ENCODE measurements around the gene RAB40B.

RAB40B gene

GRCh38 chr17:82631544-82631943 is 67.0 kb downstream of the RAB40B start:
- no peak overlapping the region for H3K4me3 ChIP-seq (ENCODE audit: low read length)
- no peak overlapping the region for H3K27ac ChIP-seq (ENCODE audit: low read length)
- no peaks in the 10 kb centered on the region for H3K4me1 ChIP-seq (ENCODE audit: control insufficient read depth, insufficient read depth, low read length)
- no peaks in the 10 kb centered on the region for H3K27me3 ChIP-seq (ENCODE audit: control insufficient read depth, insufficient read depth, low read length)
- no peaks in the 10 kb centered on the region for H3K9me3 ChIP-seq (ENCODE audit: control insufficient read depth, insufficient read depth, low read length)
- no peak for DNase-seq (ENCODE audit: low read depth, low spot score)
- WGBS (ENCODE audit: insufficient coverage, insufficient read length), result no CpG with 5 or more reads among the region's 6 CpGs
- H3K36me3 ChIP-seq (ENCODE audit: control insufficient read depth, insufficient read depth, low read length), result peaks cover 8% of the 10 kb centered on the region; the same call in 1 of the 2 replicates

GRCh38 chr17:82630212-82630611 is 68.3 kb downstream of the RAB40B start:
- Histone ChIP-seq H3K36me3 (ENCODE audit: control insufficient read depth, insufficient read depth, low read length) (peaks cover 9% of the 10 kb centered on the region; the same call in 1 of the 2 replicates), H3K4me1 (ENCODE audit: control insufficient read depth, insufficient read depth, low read length) (no peaks in the 10 kb centered on the region), H3K4me3 (ENCODE audit: low read length) (no peak overlapping the region), H3K27me3 (ENCODE audit: control insufficient read depth, insufficient read depth, low read length) (no peaks in the 10 kb centered on the region), H3K9me3 (ENCODE audit: control insufficient read depth, insufficient read depth, low read length) (no peaks in the 10 kb centered on the region), H3K27ac (ENCODE audit: low read length) (no peak overlapping the region)
- WGBS (ENCODE audit: insufficient coverage, insufficient read length), result 100% methylated on average over 4 of the region's 12 CpGs
- DNase-seq (ENCODE audit: low read depth, low spot score), result no peak

- no peaks in the 10 kb centered on the region for H3K27me3 ChIP-seq (ENCODE audit: control insufficient read depth, insufficient read depth, low read length)
- WGBS (ENCODE audit: insufficient coverage, insufficient read length), result no CpG with 5 or more reads among the region's 8 CpGs
- H3K36me3 ChIP-seq (ENCODE audit: control insufficient read depth, insufficient read depth, low read length), result peaks cover 12% of the 10 kb centered on the region; the same call in 1 of the 2 replicates
- H3K9me3 ChIP-seq (ENCODE audit: control insufficient read depth, insufficient read depth, low read length), result no peaks in the 10 kb centered on the region
- H3K4me3 ChIP-seq (ENCODE audit: low read length), result no peak overlapping the region
- H3K27ac ChIP-seq (ENCODE audit: low read length), result no peak overlapping the region
- no peaks in the 10 kb centered on the region for H3K4me1 ChIP-seq (ENCODE audit: control insufficient read depth, insufficient read depth, low read length)
- DNase-seq (ENCODE audit: low read depth, low spot score), result no peak
Observed at GRCh38 chr17:82629748-82630147, 68.8 kb downstream of the RAB40B start.

GRCh38 chr17:82627405-82627804 is 71.1 kb downstream of the RAB40B start:
- DNase-seq (ENCODE audit: low read depth, low spot score), result no peak
- no peaks in the 10 kb centered on the region for H3K4me1 ChIP-seq (ENCODE audit: control insufficient read depth, insufficient read depth, low read length)
- WGBS (ENCODE audit: insufficient coverage, insufficient read length), result no CpG with 5 or more reads among the region's 21 CpGs
- peaks cover 12% of the 10 kb centered on the region; the same call in 1 of the 2 replicates for H3K36me3 ChIP-seq (ENCODE audit: control insufficient read depth, insufficient read depth, low read length)
- no peak overlapping the region for H3K27ac ChIP-seq (ENCODE audit: low read length)
- no peaks in the 10 kb centered on the region for H3K9me3 ChIP-seq (ENCODE audit: control insufficient read depth, insufficient read depth, low read length)
- H3K4me3 ChIP-seq (ENCODE audit: low read length), result no peak overlapping the region
- H3K27me3 ChIP-seq (ENCODE audit: control insufficient read depth, insufficient read depth, low read length), result no peaks in the 10 kb centered on the region

GRCh38 chr17:82623707-82624106 is 74.8 kb downstream of the RAB40B start:
- no CpG with 5 or more reads among the region's 15 CpGs for WGBS (ENCODE audit: insufficient coverage, insufficient read length)
- H3K27ac ChIP-seq (ENCODE audit: low read length), result no peak overlapping the region
- DNase-seq (ENCODE audit: low read depth, low spot score), result no peak
- no peaks in the 10 kb centered on the region for H3K4me1 ChIP-seq (ENCODE audit: control insufficient read depth, insufficient read depth, low read length)
- no peaks in the 10 kb centered on the region for H3K9me3 ChIP-seq (ENCODE audit: control insufficient read depth, insufficient read depth, low read length)
- no peaks in the 10 kb centered on the region for H3K27me3 ChIP-seq (ENCODE audit: control insufficient read depth, insufficient read depth, low read length)
- H3K4me3 ChIP-seq (ENCODE audit: low read length), result no peak overlapping the region
- H3K36me3 ChIP-seq (ENCODE audit: control insufficient read depth, insufficient read depth, low read length), result peaks cover 21% of the 10 kb centered on the region

- no CpG with 5 or more reads among the region's 10 CpGs for WGBS (ENCODE audit: insufficient coverage, insufficient read length)
- DNase-seq (ENCODE audit: low read depth, low spot score), result no peak
- no peaks in the 10 kb centered on the region for H3K4me1 ChIP-seq (ENCODE audit: control insufficient read depth, insufficient read depth, low read length)
- H3K4me3 ChIP-seq (ENCODE audit: low read length), result no peak overlapping the region
- H3K27ac ChIP-seq (ENCODE audit: low read length), result no peak overlapping the region
- no peaks in the 10 kb centered on the region for H3K9me3 ChIP-seq (ENCODE audit: control insufficient read depth, insufficient read depth, low read length)
- peaks cover 26% of the 10 kb centered on the region for H3K36me3 ChIP-seq (ENCODE audit: control insufficient read depth, insufficient read depth, low read length)
- no peaks in the 10 kb centered on the region for H3K27me3 ChIP-seq (ENCODE audit: control insufficient read depth, insufficient read depth, low read length)
Observed at GRCh38 chr17:82619641-82620040, 78.9 kb downstream of the RAB40B start.

- no peak for DNase-seq (ENCODE audit: low read depth, low spot score)
- no CpG with 5 or more reads among the region's 7 CpGs for WGBS (ENCODE audit: insufficient coverage, insufficient read length)
- Histone ChIP-seq H3K9me3 (ENCODE audit: control insufficient read depth, insufficient read depth, low read length) (no peaks in the 10 kb centered on the region), H3K4me3 (ENCODE audit: low read length) (no peak overlapping the region), H3K27me3 (ENCODE audit: control insufficient read depth, insufficient read depth, low read length) (no peaks in the 10 kb centered on the region), H3K36me3 (ENCODE audit: control insufficient read depth, insufficient read depth, low read length) (peaks cover 26% of the 10 kb centered on the region), H3K4me1 (ENCODE audit: control insufficient read depth, insufficient read depth, low read length) (no peaks in the 10 kb centered on the region), H3K27ac (ENCODE audit: low read length) (no peak overlapping the region)
Observed at GRCh38 chr17:82619211-82619610, 79.3 kb downstream of the RAB40B start.

GRCh38 chr17:82616021-82616711 is 82.3 kb downstream of the RAB40B start:
- no peaks in the 10 kb centered on the region for H3K9me3 ChIP-seq (ENCODE audit: control insufficient read depth, insufficient read depth, low read length)
- H3K4me1 ChIP-seq (ENCODE audit: control insufficient read depth, insufficient read depth, low read length), result no peaks in the 10 kb centered on the region
- no peaks in the 10 kb centered on the region for H3K27me3 ChIP-seq (ENCODE audit: control insufficient read depth, insufficient read depth, low read length)
- no peak for DNase-seq (ENCODE audit: low read depth, low spot score)
- H3K4me3 ChIP-seq (ENCODE audit: low read length), result no peak overlapping the region
- WGBS (ENCODE audit: insufficient coverage, insufficient read length), result no CpG with 5 or more reads among the region's 22 CpGs
- H3K36me3 ChIP-seq (ENCODE audit: control insufficient read depth, insufficient read depth, low read length), result peaks cover 22% of the 10 kb centered on the region
- H3K27ac ChIP-seq (ENCODE audit: low read length), result no peak overlapping the region

- Histone ChIP-seq H3K27ac (ENCODE audit: low read length) (no peak overlapping the region), H3K4me1 (ENCODE audit: control insufficient read depth, insufficient read depth, low read length) (no peaks in the 10 kb centered on the region), H3K36me3 (ENCODE audit: control insufficient read depth, insufficient read depth, low read length) (peaks cover 21% of the 10 kb centered on the region), H3K4me3 (ENCODE audit: low read length) (no peak overlapping the region), H3K9me3 (ENCODE audit: control insufficient read depth, insufficient read depth, low read length) (no peaks in the 10 kb centered on the region), H3K27me3 (ENCODE audit: control insufficient read depth, insufficient read depth, low read length) (no peaks in the 10 kb centered on the region)
- DNase-seq (ENCODE audit: low read depth, low spot score), result no peak
- no CpG with 5 or more reads among the region's 45 CpGs for WGBS (ENCODE audit: insufficient coverage, insufficient read length)
Observed at GRCh38 chr17:82615084-82616020, 83.1 kb downstream of the RAB40B start.

- no peak overlapping the region for H3K27ac ChIP-seq (ENCODE audit: low read length)
- H3K4me1 ChIP-seq (ENCODE audit: control insufficient read depth, insufficient read depth, low read length), result no peaks in the 10 kb centered on the region
- H3K27me3 ChIP-seq (ENCODE audit: control insufficient read depth, insufficient read depth, low read length), result no peaks in the 10 kb centered on the region
- H3K36me3 ChIP-seq (ENCODE audit: control insufficient read depth, insufficient read depth, low read length), result peaks cover 14% of the 10 kb centered on the region
- no CpG with 5 or more reads among the region's 22 CpGs for WGBS (ENCODE audit: insufficient coverage, insufficient read length)
- H3K4me3 ChIP-seq (ENCODE audit: low read length), result no peak overlapping the region
- DNase-seq (ENCODE audit: low read depth, low spot score), result no peak
- no peaks in the 10 kb centered on the region for H3K9me3 ChIP-seq (ENCODE audit: control insufficient read depth, insufficient read depth, low read length)
Observed at GRCh38 chr17:82614095-82614631, 84.3 kb downstream of the RAB40B start.

All from iPS DF 6.9 (cell line).